ENCODE data around the gene ANGPTL4.

ANGPTL4 gene

DNA sequence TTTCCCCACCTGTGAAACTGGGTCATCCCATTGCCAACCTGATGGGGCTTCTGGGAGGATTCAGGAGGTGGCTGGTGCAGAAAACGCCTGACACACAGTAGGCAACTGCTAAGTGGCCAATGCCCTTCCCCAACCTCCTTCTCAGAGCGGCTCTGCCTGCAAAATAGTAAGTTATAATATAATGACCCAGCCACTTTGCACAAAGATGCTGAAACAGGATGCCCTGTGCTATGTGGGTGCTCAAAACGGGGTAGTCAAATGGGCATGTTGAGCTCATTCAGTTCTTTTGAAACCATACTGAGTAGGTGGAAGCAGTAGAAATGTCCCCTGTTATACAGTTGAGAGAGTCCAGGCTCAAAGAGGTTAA lies 49.7 kb downstream of the ANGPTL4 start:
- no peak for DNase-seq (ENCODE audit: low read depth in 2 of 2)

DNA sequence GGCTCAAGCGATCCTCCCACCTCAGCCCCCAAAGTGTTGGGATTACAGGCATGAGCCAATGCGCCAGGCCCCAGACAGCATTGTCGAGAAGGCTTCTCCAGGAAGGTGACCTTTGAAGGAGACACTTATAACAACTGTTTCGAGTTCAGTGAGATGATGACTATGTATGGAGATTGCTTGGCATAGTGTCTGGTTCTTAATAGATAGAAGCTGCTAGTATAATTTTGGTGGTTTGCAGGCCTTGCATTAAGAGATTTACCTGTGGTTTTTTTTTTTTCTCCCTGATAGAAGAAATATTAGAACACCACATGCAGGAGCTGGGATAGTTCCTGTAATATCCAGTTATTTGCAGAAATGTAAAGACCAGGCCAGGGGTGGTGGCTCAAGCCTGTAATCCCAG lies 52.8 kb downstream of the ANGPTL4 start:
- DNase-seq (ENCODE audit: low read depth in 2 of 2), result no peak

DNA sequence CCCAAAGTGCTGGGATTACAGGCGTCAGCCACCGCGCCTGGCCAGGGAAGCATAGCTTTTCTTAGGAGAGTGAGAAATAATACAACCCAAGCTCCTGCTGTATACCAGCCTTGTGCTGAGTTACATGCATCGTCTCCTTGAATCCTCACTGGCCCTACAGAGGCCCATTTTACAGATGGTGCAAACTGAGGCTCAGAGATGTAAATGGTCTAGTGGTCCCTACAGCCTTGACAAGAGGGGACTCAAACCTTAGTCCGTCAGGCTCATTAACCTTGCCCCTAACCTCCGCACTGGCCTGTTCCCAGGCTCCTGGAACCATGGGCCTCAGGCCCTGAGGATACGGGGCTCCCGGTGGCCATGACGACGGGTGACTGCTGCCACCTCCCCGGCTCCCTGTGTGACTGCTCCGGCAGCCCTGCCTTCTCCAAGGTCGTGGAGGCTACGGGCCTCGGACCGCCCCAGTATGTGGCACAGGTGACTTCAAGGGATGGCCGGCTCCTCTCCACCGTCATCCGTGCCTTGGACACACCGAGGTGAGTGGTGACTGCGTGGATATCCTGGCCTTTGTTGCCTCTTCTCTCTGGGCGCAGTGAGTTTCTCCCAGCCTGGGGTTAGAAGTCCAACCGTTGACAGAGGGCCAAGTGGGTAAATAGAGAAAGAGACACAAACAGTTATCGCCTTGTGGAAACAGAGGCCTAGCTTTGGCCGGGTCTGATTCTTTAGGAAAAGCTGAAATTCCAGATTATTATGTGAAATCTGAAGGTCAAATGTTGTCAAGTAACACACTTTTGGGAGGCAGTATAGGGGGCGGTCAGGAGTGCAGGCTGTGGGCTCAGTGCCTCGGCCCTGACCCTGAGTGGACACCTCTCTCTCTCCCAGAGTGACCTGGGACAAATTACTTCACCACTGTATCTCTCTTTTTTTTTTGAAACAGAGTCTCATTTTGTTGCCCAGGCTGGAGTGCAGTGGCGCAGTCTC lies 57.8 kb downstream of the ANGPTL4 start:
- no peak for DNase-seq (ENCODE audit: low read depth in 2 of 2)

DNA sequence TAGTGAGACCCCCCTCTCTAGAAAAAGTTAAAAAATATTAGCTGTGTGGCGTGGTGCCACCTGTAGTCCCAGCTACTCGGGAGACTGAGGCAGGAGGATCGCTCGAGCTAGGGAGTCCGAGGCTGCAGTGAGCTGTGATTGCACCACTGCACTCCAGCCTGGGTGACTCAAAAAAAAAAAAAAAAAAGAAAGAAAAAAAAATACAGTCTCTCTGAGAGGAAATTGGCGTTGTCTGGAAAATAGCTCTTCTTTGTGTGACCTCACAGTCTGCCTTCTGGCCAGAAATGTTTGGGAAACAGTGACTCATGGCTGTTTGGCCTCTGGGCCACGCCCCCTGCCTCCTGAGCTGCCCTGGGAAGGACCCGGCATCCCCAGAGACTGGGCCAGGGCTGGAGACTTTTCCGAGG lies 59.9 kb downstream of the ANGPTL4 start:
- DNase-seq (ENCODE audit: low read depth in 2 of 2), result no peak
